ENCODE data around the gene DHX38.

GRCh38 chr16:72112906-72113615 lies 19.4 kb downstream of the DHX38 start:
- TF ChIP-seq POLR2A (IDR thresholded peaks at IDR 0.05): no peak
- TF ChIP-seq, protein P1, sequence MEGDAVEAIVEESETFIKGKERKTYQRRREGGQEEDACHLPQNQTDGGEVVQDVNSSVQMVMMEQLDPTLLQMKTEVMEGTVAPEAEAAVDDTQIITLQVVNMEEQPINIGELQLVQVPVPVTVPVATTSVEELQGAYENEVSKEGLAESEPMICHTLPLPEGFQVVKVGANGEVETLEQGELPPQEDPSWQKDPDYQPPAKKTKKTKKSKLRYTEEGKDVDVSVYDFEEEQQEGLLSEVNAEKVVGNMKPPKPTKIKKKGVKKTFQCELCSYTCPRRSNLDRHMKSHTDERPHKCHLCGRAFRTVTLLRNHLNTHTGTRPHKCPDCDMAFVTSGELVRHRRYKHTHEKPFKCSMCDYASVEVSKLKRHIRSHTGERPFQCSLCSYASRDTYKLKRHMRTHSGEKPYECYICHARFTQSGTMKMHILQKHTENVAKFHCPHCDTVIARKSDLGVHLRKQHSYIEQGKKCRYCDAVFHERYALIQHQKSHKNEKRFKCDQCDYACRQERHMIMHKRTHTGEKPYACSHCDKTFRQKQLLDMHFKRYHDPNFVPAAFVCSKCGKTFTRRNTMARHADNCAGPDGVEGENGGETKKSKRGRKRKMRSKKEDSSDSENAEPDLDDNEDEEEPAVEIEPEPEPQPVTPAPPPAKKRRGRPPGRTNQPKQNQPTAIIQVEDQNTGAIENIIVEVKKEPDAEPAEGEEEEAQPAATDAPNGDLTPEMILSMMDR (IDR thresholded peaks at IDR 0.05): no peak
